Measurements from ENCODE around the gene ASPRV1. TPM values are rescaled to one million over a fixed set of nuclear protein-coding genes. Genes with fewer than 3 reads are reported as not detected.

ASPRV1 gene
- polyA plus RNA-seq, 1 of the 3 experiments (the other 2 are of a cell fraction), result 0.20 TPM

- Histone ChIP-seq H3K4me3 (ENCODE audit: low read depth in 2 of 2, low read length in 1 of 2) (no peak overlapping the region), H3K27ac (ENCODE audit: low read depth in 2 of 2, low read length in 1 of 2) (no peak overlapping the region), H3K9me2 (no peaks in the 10 kb centered on the region), H3K4me2 (no peak overlapping the region), H3K9me3 (no peaks in the 10 kb centered on the region), H3F3A (replicated peaks; ENCODE audit: insufficient read depth) (peaks cover 4% of the 10 kb centered on the region), H3K9ac (no peak overlapping the region), H3K79me2 (ENCODE audit: insufficient read depth) (no peaks in the 10 kb centered on the region), H4K20me1 (ENCODE audit: insufficient read depth) (no peaks in the 10 kb centered on the region), H3K27me3 (ENCODE audit: insufficient read depth) (no peaks in the 10 kb centered on the region), H3K4me1 (ENCODE audit: control insufficient read depth in 1 of 2, insufficient read depth in 2 of 2, low read depth in 1 of 2, low read length in 1 of 2) (no peaks in the 10 kb centered on the region), H3K36me3 (replicated peaks in 1 of 2; ENCODE audit: control insufficient read depth in 1 of 2, insufficient read depth in 2 of 2, low read length in 1 of 2) (peaks cover 21 to 36% of the 10 kb centered on the region in 2 experiments), H2AFZ (ENCODE audit: low read depth) (no peak overlapping the region)
- WGBS (ENCODE audit: low lambda C conversion rate), result 97% methylated on average over 3 of the region's 3 CpGs
- ChIA-PET POLR2A (interaction anchor here (0.6 kb wide), 1 partner anchor 268 kb away, joined by 3 read pairs; no protein-coding TSS in a partner anchor), CTCF (no interaction called here)
- no peak for DNase-seq
- TF ChIP-seq, protein P1, sequence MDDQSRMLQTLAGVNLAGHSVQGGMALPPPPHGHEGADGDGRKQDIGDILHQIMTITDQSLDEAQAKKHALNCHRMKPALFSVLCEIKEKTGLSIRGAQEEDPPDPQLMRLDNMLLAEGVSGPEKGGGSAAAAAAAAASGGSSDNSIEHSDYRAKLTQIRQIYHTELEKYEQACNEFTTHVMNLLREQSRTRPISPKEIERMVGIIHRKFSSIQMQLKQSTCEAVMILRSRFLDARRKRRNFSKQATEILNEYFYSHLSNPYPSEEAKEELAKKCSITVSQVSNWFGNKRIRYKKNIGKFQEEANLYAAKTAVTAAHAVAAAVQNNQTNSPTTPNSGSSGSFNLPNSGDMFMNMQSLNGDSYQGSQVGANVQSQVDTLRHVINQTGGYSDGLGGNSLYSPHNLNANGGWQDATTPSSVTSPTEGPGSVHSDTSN (IDR thresholded peaks at IDR 0.05), result no peak
- TF ChIP-seq IRF3 (IDR thresholded peaks at IDR 0.05; ENCODE audit: low read depth, low read length), result no peak
- no peak for TF ChIP-seq YY1 (IDR thresholded peaks at IDR 0.05; ENCODE audit: low read depth)
- TF ChIP-seq ELF1 (IDR thresholded peaks at IDR 0.05), result no peak
- no peak for TF ChIP-seq EP300 (IDR thresholded peaks at IDR 0.05; ENCODE audit: borderline replicate concordance in 1 of 2, low read depth in 1 of 2, low read length in 1 of 2)
- no peak for TF ChIP-seq FOXM1 (IDR thresholded peaks at IDR 0.05; ENCODE audit: low read depth)
- no peak for TF ChIP-seq JUND (IDR thresholded peaks at IDR 0.05)
- TF ChIP-seq, protein P2, sequence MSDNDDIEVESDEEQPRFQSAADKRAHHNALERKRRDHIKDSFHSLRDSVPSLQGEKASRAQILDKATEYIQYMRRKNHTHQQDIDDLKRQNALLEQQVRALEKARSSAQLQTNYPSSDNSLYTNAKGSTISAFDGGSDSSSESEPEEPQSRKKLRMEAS (IDR thresholded peaks at IDR 0.05; ENCODE audit: low read depth), result no peak
- no peak for TF ChIP-seq RCOR1 (IDR thresholded peaks at IDR 0.05; ENCODE audit: low read length)
- TF ChIP-seq, protein P3, sequence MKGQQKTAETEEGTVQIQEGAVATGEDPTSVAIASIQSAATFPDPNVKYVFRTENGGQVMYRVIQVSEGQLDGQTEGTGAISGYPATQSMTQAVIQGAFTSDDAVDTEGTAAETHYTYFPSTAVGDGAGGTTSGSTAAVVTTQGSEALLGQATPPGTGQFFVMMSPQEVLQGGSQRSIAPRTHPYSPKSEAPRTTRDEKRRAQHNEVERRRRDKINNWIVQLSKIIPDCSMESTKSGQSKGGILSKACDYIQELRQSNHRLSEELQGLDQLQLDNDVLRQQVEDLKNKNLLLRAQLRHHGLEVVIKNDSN (IDR thresholded peaks at IDR 0.05; ENCODE audit: borderline replicate concordance, low read depth), result no peak
- no peak for TF ChIP-seq RXRA (IDR thresholded peaks at IDR 0.05; ENCODE audit: borderline replicate concordance, low read depth)
Measured at GRCh38 chr2:69923116-69923515, 38.3 kb downstream of the ASPRV1 start.

- H3K79me2 ChIP-seq (ENCODE audit: insufficient read depth), result peaks cover 10% of the 10 kb centered on the region; the same call in 1 of the 2 replicates
- no peak overlapping the region for H3K4me2 ChIP-seq
- no peaks in the 10 kb centered on the region for H3K9me3 ChIP-seq
- H3K4me1 ChIP-seq (ENCODE audit: control insufficient read depth in 1 of 2, insufficient read depth in 2 of 2, low read depth in 1 of 2, low read length in 1 of 2), result peaks cover 2 to 7% of the 10 kb centered on the region in 2 experiments; a peak in 3 of 4 replicates
- H2AFZ ChIP-seq (ENCODE audit: low read depth), result peak overlapping the region; percentile 44; the same call in 1 of the 2 replicates
- no peak for DNase-seq
- peak overlapping the region in 1 of 2 experiments; percentile 65; a peak in 2 of 4 replicates for H3K27ac ChIP-seq (ENCODE audit: low read depth in 2 of 2, low read length in 1 of 2)
- TF ChIP-seq NRF1 (IDR thresholded peaks at IDR 0.05; ENCODE audit: low read depth, low read length) (no peak), MEF2A (IDR thresholded peaks at IDR 0.05; ENCODE audit: borderline replicate concordance, low read depth) (no peak), RXRA (IDR thresholded peaks at IDR 0.05; ENCODE audit: borderline replicate concordance, low read depth) (no peak), POLR2AphosphoS5 (IDR thresholded peaks at IDR 0.05; ENCODE audit: low read depth, low read length) (no peak), IRF3 (IDR thresholded peaks at IDR 0.05; ENCODE audit: low read depth, low read length) (no peak), JUND (IDR thresholded peaks at IDR 0.05) (no peak), CHD2 (IDR thresholded peaks at IDR 0.05; ENCODE audit: low read length, partially characterized antibody) (no peak), EZH2phosphoT487 (IDR thresholded peaks at IDR 0.05; ENCODE audit: borderline replicate concordance, low read depth) (no peak), RCOR1 (IDR thresholded peaks at IDR 0.05; ENCODE audit: low read length) (no peak), SIN3A (IDR thresholded peaks at IDR 0.05; ENCODE audit: borderline replicate concordance, low read depth, low read length) (no peak), FOXJ3 (CRISPR knock-in tag; IDR thresholded peaks at IDR 0.05) (no peak), ELF1 (IDR thresholded peaks at IDR 0.05) (no peak), FOXM1 (IDR thresholded peaks at IDR 0.05; ENCODE audit: low read depth) (no peak), MXI1 (IDR thresholded peaks at IDR 0.05; ENCODE audit: low read depth, low read length) (no peak), TEAD4 (IDR thresholded peaks at IDR 0.05; ENCODE audit: borderline replicate concordance, insufficient read depth) (no peak)
- TF ChIP-seq, protein P3 (IDR thresholded peaks at IDR 0.05; ENCODE audit: borderline replicate concordance, low read depth), result no peak
- TF ChIP-seq, protein P2 (IDR thresholded peaks at IDR 0.05; ENCODE audit: low read depth), result no peak
- peaks cover 12 to 29% of the 10 kb centered on the region in 2 experiments for H3K36me3 ChIP-seq (replicated peaks in 1 of 2; ENCODE audit: control insufficient read depth in 1 of 2, insufficient read depth in 2 of 2, low read length in 1 of 2)
- WGBS (ENCODE audit: low lambda C conversion rate), result 35% methylated on average over 3 of the region's 3 CpGs
- no peaks in the 10 kb centered on the region for H3K27me3 ChIP-seq (ENCODE audit: insufficient read depth)
- H4K20me1 ChIP-seq (ENCODE audit: insufficient read depth), result no peaks in the 10 kb centered on the region
- ChIA-PET POLR2A (no interaction called here), CTCF (interaction anchor here (7.2 kb wide), 1 partner anchor 153 kb away, joined by 74 read pairs; no protein-coding TSS in a partner anchor)
- no peak overlapping the region for H3K4me3 ChIP-seq (ENCODE audit: low read depth in 2 of 2, low read length in 1 of 2)
- H3K9ac ChIP-seq, result peak overlapping the region; percentile 1; the same call in 1 of the 2 replicates
- H3K9me2 ChIP-seq, result no peaks in the 10 kb centered on the region
- H3F3A ChIP-seq (replicated peaks; ENCODE audit: insufficient read depth), result peaks cover 11% of the 10 kb centered on the region
Measured at GRCh38 chr2:69918401-69918800, 43.0 kb downstream of the ASPRV1 start.
